Measurements from ENCODE around the gene FGR.
A peak's percentile ranks its signal among the peaks of the same experiment; 100 is the strongest.
"Not testable (repeated sequence)": the region's sequence is repeated elsewhere in the genome, so short reads cannot be mapped to it uniquely, and the experiment has no call there.

Gene FGR

DNA sequence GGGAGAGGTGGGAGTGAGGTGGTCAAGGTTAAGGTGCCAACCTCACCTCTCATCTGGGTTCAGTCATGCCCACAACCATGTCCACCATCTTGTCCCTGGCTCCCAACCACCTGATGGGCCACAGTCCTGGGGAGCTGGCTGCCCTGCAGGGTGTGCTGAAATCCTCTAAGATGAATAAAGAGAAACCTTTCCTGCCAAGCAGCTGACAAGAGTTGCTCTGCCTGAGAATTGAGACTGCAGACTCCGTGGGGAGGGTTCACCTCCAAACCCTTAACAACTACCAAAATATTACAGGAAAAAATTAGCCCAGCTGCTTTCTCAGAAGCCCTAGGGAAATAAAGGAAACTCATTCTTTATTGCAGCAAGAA is 15.2 kb upstream of the FGR start:
- DNase-seq = no peak
- peaks cover 20% of the 10 kb centered on the region for H3K4me1 Mint-ChIP-seq
- no peak overlapping the region for H3K4me3 Mint-ChIP-seq
- peak; percentile 45 for ATAC-seq
- H3K27me3 Mint-ChIP-seq = no peaks in the 10 kb centered on the region
- no peaks in the 10 kb centered on the region for H3K9me3 Mint-ChIP-seq
- no peaks in the 10 kb centered on the region for H3K36me3 Mint-ChIP-seq (ENCODE audit: low read depth)
- peak overlapping the region; percentile 69 for H3K27ac Mint-ChIP-seq

DNA sequence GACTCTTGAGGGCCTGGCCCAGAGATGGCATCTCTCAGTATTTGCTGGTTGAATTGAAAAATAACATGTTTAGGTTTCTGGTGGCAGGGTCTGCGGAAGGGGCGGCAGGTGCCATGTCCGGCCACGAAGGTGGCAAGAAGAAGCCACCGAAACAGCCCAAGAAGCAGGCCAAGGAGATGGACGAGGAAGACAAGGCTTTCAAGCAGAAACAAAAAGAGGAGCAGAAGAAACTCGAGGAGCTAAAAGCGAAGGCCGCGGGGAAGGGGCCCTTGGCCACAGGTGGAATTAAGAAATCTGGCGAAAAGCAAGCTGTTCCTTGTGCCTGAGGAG is 14.3 kb upstream of the FGR start:
- no peak for ATAC-seq
- H3K9me3 Mint-ChIP-seq = no peaks in the 10 kb centered on the region
- no peaks in the 10 kb centered on the region for H3K27me3 Mint-ChIP-seq
- H3K27ac Mint-ChIP-seq = no peak overlapping the region
- H3K4me3 Mint-ChIP-seq = no peak overlapping the region
- no peak for DNase-seq
- H3K4me1 Mint-ChIP-seq = peaks cover 20% of the 10 kb centered on the region
- H3K36me3 Mint-ChIP-seq (ENCODE audit: low read depth) = no peaks in the 10 kb centered on the region

DNA sequence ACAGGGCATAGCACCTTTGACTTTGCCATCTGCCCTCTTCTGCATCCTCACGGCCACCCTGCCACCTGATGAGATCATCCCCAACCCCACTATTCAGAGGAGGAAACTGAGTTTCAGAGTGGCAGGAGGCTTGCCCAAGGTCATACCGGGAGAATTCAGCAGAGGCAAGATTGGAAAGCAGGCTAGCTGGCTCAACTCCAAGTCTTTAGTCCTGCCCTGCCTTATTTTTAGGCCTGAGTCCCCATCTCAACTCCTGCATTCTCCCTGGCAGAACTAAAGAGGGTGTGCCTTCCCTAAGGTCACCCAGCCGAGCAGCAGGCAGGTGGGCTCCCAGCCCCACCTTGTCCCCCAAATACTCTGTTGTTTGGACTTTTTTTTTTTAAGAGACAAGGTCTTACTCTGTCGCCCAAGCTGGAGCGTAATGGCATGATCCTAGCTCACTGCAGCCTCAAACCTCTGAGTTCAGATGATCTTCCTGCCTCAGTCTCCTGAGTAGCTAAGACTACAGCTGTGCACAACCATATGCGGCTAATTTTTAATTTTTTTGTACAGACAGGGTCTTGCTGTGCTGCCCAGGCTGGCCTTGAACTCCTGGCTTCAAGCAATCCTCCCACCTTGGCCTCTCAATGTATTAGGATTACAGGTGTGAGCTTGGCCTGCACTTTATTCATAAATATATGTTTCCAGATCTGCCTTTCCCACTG is 13.8 kb upstream of the FGR start:
- no peaks in the 10 kb centered on the region for H3K27me3 Mint-ChIP-seq

DNA sequence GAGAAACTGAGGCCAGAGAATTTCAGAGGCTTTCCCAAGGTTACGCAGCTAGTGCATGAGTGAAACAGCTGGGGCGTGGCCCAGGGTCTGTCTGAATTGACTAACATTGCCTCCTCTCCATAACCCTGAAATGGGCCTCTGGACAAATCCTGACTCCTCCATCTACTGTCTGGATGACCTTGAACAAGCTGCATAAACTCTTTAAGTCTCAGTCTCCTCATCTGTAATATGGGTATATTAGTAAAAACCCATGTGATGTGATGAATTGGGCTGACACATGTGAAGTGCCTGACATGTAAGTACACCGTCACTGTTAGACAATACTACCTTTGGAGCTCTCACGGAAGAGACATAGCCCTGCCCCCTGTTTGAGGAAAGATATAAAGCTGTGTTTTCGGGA is 12.3 kb upstream of the FGR start:
- ATAC-seq = no peak
- peaks cover 30% of the 10 kb centered on the region for H3K4me1 Mint-ChIP-seq
- H3K9me3 Mint-ChIP-seq = no peaks in the 10 kb centered on the region

More for the DNA sequence above, 13.8 kb upstream of the FGR start:
- DNase-seq = no peak
- Mint-ChIP-seq H3K9me3 (no peaks in the 10 kb centered on the region), H3K4me3 (no peak overlapping the region), H3K4me1 (peaks cover 26% of the 10 kb centered on the region), H3K36me3 (ENCODE audit: low read depth) (no peaks in the 10 kb centered on the region), H3K27ac (no peak overlapping the region)
- no peak for ATAC-seq

DNA sequence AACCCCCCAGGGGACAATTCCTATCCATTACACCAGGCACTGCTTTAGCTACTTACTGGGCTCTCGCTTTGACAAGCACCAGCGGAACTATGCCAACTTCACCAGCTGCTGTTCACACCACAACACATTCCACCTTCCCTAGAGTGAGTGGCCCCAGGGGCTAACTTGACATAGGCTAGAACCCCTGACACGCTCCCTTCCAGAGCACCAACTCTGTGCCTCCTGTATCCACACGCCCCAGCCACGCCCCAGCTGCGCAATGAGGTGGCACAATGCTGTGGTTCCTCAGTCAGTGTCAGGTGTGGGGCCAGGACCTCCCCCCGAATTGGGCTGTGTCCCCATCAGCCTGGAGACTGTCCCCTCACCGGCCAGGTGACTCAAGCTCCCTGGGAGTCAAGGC is 11.7 kb upstream of the FGR start:
- ATAC-seq (no peak), DNase-seq (no peak)
- H3K27ac Mint-ChIP-seq = no peak overlapping the region
- H3K9me3 Mint-ChIP-seq = no peaks in the 10 kb centered on the region
- H3K36me3 Mint-ChIP-seq (ENCODE audit: low read depth) = no peaks in the 10 kb centered on the region
- no peaks in the 10 kb centered on the region for H3K27me3 Mint-ChIP-seq
- no peak overlapping the region for H3K4me3 Mint-ChIP-seq
- peaks cover 30% of the 10 kb centered on the region for H3K4me1 Mint-ChIP-seq

More for the DNA sequence above, 12.3 kb upstream of the FGR start:
- Mint-ChIP-seq H3K4me3 (no peak overlapping the region), H3K27ac (no peak overlapping the region), H3K27me3 (no peaks in the 10 kb centered on the region), H3K36me3 (ENCODE audit: low read depth) (no peaks in the 10 kb centered on the region)
- DNase-seq = no peak

DNA sequence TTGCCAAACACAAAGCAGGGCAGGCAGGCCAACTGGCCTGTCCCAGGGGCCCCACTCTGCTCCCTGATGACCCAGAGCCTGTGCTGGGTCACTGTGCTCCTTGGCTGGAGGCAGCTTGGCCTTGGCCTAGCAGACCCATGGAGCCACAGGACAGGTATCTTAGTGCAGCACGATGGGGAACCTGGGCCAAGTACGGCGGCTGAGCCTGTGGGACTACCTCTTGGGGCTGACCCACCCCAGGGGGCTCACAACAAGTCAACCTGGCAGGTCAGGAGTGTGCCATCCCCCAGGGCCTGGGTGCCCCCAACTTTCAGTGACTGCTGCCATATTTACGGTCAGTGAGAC is 10.1 kb upstream of the FGR start:
- ATAC-seq = no peak
- DNase-seq = no peak
- Mint-ChIP-seq H3K36me3 (ENCODE audit: low read depth) (no peaks in the 10 kb centered on the region), H3K27me3 (no peaks in the 10 kb centered on the region), H3K9me3 (no peaks in the 10 kb centered on the region), H3K4me1 (peaks cover 18% of the 10 kb centered on the region), H3K4me3 (no peak overlapping the region), H3K27ac (no peak overlapping the region)

DNA sequence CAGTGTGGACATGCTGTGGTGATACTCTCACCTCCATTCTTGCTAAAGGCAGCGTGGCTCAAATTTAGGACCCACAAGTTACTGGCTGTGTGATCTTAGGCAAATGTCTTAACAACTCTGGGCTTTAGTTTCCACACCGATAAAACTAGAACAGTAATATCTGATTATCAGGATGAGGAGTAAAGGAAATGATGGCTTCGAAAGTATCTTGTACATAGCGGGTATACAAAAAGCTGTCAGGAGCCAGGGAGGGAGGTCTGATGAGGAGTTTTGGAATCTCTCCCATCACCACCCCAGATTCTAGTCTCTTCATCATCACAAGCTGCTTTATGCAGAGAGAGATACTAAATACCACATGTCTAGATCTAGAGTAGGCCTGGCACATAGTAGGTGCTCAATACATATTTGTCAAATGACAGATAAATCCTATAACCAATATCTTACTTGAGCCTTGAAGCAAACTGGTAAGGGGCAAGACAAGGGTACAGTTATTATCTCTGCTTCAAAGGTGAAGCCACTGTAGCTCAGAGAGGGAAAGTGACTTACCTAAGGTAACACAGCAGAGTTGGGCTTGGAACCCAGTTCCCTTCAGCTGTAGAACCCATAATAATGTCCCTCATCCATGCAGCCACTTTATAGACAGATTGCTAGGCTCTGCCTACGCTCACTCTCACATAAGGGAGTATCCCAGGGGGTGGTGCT is 9.5 kb upstream of the FGR start:
- Mint-ChIP-seq H3K9me3 (no peaks in the 10 kb centered on the region), H3K4me3 (no peak overlapping the region), H3K27ac (no peak overlapping the region), H3K4me1 (peaks cover 14% of the 10 kb centered on the region), H3K36me3 (ENCODE audit: low read depth) (no peaks in the 10 kb centered on the region), H3K27me3 (no peaks in the 10 kb centered on the region)
- ATAC-seq (no peak), DNase-seq (no peak)

DNA sequence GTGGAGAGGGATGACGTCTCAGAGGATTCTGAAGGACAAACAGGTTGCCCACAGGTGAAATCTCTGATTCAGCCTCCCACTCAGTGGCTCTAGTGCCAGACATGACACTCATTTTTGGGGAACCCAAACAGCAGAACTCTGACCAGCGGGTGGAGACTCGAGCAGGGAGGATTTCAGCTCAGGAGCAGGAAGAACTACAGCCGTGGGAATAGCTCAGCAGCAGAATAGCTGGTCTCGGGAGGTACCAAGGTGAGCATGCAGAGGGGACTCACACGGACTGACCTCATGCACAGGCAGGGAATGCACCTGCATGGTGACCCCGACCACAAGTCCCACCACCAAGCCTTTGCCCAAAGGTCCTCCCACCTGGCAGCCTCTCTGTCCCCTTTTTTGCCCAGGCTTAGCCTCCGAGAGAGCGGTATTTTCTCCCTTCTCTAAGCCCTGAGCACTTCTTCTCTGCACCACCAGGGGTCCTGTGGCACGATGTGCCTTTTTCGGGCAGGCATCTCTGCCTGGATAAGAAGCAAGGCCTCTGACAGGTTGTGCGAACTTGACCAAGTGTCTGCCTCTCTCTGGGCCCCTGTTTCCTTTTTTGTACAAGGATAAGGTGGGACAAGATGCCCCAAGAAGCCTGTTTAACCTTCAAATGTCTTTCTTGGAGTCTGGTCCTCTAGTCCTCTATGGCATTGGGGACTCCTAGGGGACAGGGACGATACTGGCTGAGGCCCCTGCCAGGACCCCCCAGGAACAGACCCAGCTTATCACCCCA is 8.8 kb upstream of the FGR start:
- Mint-ChIP-seq H3K27me3 (no peaks in the 10 kb centered on the region), H3K36me3 (ENCODE audit: low read depth) (no peaks in the 10 kb centered on the region), H3K4me3 (no peak overlapping the region), H3K9me3 (no peaks in the 10 kb centered on the region), H3K4me1 (peaks cover 15% of the 10 kb centered on the region), H3K27ac (peak overlapping the region; percentile 18)
- DNase-seq (peak; percentile 75), ATAC-seq (peak; percentile 95)

DNA sequence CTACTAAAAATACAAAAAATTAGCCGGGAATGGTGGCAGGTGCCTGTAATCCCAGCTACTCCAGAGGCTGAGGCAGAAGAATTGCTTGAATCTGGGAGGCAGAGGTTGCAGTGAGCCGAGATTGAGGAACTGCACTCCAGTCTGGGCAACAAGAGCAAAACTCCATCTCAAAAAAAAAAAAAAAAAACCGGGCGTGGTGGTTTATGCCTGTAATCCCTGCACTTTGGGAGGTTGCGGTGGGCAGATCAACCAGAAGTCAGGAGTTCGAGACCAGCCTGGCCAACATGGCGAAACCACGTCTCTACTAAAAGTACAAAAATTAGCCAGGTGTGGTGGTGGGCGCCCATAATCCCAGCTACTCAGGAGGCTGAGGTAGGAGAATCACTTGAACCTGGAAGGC is 5.5 kb upstream of the FGR start:
- not testable (repeated sequence) for H3K9me3 Mint-ChIP-seq; DNase-seq; H3K27me3 Mint-ChIP-seq; H3K36me3 Mint-ChIP-seq (ENCODE audit: low read depth); ATAC-seq; H3K27ac Mint-ChIP-seq; H3K4me3 Mint-ChIP-seq
- peaks cover 43% of the 10 kb centered on the region for H3K4me1 Mint-ChIP-seq

DNA sequence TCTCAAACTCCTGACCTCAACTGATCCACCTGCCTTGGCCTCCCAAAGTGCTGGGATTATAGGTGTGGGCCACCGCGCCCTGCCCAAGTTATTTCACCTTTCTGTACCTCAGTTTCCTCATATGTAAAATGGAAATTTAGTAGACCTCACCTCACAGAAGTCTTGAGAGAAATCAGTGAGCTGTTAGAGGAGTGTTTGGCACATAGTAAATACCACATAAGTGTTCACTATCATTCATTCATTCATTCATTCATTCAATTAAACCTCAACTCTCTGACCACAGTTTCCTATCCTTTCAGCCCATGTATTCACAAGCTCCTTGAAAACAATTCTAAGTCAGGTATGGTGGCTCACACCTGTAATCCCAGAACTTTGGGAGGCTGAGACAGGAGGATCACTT is 3.8 kb upstream of the FGR start:
- H3K36me3 Mint-ChIP-seq (ENCODE audit: low read depth) = no peaks in the 10 kb centered on the region
- no peak overlapping the region for H3K4me3 Mint-ChIP-seq
- no peak overlapping the region for H3K27ac Mint-ChIP-seq
- peaks cover 46% of the 10 kb centered on the region for H3K4me1 Mint-ChIP-seq
- DNase-seq = no peak
- ATAC-seq = no peak
- no peaks in the 10 kb centered on the region for H3K9me3 Mint-ChIP-seq
- H3K27me3 Mint-ChIP-seq = no peaks in the 10 kb centered on the region

DNA sequence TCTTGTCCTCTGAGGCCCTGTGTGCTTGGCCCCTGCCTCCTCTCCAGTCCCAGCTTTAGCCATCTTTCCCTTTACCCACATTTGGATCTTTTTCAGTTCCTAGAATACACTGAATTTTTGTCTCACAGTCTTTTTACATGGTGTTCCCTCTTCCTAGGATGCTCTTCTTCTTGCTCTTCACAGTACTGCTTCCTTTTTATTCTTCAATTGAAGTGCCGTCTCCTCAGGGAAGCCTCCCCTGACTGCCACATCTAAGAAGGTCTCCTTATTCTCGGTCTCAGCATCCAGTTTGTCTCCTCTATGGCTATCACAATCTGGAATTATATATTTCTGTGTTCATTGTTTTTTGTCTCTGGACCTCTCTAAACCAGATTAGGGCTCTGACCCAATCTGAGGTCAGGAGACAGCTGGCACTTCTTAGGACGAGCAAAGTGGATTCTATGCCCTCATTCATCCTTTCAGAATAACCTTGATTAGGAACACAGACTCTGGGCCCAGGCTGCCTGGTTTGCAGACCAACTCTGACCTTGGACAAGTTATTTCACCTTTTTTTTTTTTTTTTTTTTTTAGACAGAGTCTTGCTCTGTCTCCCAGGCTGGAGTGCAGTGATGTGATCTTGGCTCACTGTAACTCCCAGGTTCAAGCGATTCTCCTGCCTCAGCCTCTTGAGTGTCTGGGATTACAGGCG is 3.2 kb upstream of the FGR start:
- H3K9me3 Mint-ChIP-seq = no peaks in the 10 kb centered on the region
- H3K27ac Mint-ChIP-seq = no peak overlapping the region
- H3K27me3 Mint-ChIP-seq = no peaks in the 10 kb centered on the region
- no peak overlapping the region for H3K4me3 Mint-ChIP-seq
- ATAC-seq (no peak), DNase-seq (no peak)
- no peaks in the 10 kb centered on the region for H3K36me3 Mint-ChIP-seq (ENCODE audit: low read depth)
- H3K4me1 Mint-ChIP-seq = peaks cover 48% of the 10 kb centered on the region

DNA sequence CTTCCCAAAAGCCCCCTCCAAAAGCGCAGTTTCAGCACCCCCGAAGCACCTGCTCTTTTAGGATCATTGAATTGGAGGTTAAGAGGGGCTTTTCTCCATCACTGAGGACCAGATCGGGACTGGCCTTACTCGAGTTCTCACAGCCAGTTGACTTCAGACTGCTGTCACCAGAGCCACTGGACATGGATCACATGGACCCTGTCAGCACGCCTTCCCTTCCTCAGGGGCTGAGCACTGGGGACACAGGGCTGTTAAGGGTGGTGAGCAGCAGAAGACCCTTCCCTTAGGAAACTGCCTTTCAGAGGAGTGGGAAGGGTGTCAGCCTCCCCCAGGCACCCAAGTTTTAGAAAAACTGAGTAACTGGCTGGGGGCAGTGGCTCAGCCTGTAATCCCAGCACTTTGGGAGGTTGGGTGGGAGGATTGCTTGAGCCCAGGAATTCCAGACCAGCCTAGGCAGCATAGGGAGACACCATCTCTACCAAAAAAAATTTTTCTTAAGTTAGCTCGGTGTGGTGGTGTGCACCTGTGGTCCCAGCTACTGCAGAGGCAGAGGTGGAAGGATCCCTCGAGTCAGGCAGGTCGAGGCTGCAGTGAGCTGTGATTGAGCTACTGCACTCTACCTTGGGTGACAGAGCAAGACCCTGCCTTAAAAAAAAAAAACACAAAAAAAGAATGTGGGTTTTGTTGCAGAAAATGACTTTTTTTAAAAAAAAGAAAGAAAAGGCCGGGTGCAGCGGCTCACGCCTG is 584 bp upstream of the FGR start:
- Mint-ChIP-seq H3K36me3 (ENCODE audit: low read depth) (peaks cover 2% of the 10 kb centered on the region), H3K4me1 (peaks cover 74% of the 10 kb centered on the region), H3K9me3 (no peaks in the 10 kb centered on the region), H3K27ac (no peak overlapping the region), H3K4me3 (peak overlapping the region; percentile 21), H3K27me3 (peaks cover 3% of the 10 kb centered on the region)
- no peak for ATAC-seq
- no peak for DNase-seq

DNA sequence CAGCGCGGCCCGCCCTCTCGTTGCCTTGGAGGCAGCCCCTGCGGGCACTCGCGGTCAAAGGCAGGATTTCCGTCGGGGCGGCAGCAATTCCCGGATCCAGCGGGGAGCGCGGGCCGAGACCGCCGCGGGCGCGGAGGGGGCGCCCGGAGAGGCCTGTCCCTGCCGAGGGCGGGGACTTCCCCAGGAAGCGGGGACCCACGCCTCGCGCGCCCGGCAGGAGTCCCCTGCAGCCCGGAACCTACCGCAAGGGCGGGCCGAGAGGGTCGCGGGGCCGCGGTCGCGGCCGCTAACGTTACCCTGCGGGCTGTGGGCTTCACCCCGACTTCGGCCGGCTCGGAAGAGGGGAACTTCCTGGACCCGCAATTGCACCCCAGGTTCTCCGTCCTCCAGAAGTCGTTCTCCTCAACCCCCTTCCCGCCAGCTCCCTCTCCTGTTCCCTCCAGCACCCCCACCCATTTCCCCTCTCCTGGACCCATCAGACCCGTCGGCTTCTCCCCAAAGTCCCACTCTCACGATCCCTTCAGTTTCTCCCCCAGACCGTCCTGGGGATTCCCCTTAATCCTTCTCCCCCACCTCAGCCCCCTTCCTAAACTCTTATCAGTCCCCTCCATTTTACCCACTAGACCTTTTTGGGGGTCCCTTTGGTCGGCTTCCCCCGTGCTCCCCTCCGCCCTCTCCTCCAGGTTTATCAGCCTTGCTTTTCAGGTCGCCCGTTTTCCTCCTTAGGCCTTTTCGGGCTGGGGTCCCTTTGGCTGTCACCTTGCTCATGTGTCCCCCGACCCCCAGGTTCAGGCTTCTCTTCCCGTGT is 604 bp downstream of the FGR start:
- Mint-ChIP-seq H3K4me3 (peak overlapping the region; percentile 53), H3K4me1 (peaks cover 80% of the 10 kb centered on the region), H3K9me3 (no peaks in the 10 kb centered on the region)

More for the DNA sequence above, 604 bp downstream of the FGR start:
- DNase-seq = peak; percentile 54
- no peak for ATAC-seq
- H3K27me3 Mint-ChIP-seq = peaks cover 3% of the 10 kb centered on the region
- no peak overlapping the region for H3K27ac Mint-ChIP-seq
- peaks cover 2% of the 10 kb centered on the region for H3K36me3 Mint-ChIP-seq (ENCODE audit: low read depth)
